Progenitor cell of endocrine pancreas (in vitro differentiated cells): ENCODE results near the gene TCL1B. TPM values are rescaled to one million over a fixed set of nuclear protein-coding genes. Genes with fewer than 3 reads are reported as not detected.
A peak's percentile ranks its signal among the peaks of the same experiment; 100 is the strongest.

Experiments
- DNase-seq: peaks from one replicate; pipeline ENCODE4 v3.0.0; 2021; ENCODE audit warnings: low spot score; ENCODE audit not compliant: unreplicated experiment
- H3K27ac Mint-ChIP-seq: 2 replicates; pipeline ENCODE4 v1.8.0; 2021; ENCODE audit warnings: mild to moderate bottlenecking, moderate library complexity, mixed read lengths
- H3K27me3 Mint-ChIP-seq: 2 replicates; pipeline ENCODE4 v1.8.0; 2021; ENCODE audit warnings: mixed read lengths
- H3K36me3 Mint-ChIP-seq: 2 replicates; pipeline ENCODE4 v1.8.0; 2022; ENCODE audit warnings: mixed read lengths; ENCODE audit not compliant: insufficient read depth
- H3K4me1 Mint-ChIP-seq: 2 replicates; pipeline ENCODE4 v1.8.0; 2021; ENCODE audit warnings: low read depth, mixed read lengths
- H3K4me3 Mint-ChIP-seq: 2 replicates; pipeline ENCODE4 v1.8.0; 2021; ENCODE audit warnings: low read depth, mild to moderate bottlenecking, moderate library complexity, mixed read lengths
- H3K9me3 Mint-ChIP-seq: 2 replicates; pipeline ENCODE4 v1.8.0; 2021; ENCODE audit warnings: low read depth, mixed read lengths
- total RNA-seq: library from RNA; stranded (reverse); gene quantifications from 2 replicates; pipeline ENCODE4 v1.2.1, GENCODE V29; 2021
- TF ChIP-seq, protein P1 (sequence below): fragments of 200-600 bp; sonication (generic); IDR thresholded peaks from one replicate; pipeline ENCODE4 v1.5.0; 2021; ENCODE audit warnings: antibody characterized with exemption, mild to moderate bottlenecking; ENCODE audit not compliant: unreplicated experiment

Gene TCL1B
- total RNA-seq, 1 donor from 2014 or later, result not detected

DNA sequence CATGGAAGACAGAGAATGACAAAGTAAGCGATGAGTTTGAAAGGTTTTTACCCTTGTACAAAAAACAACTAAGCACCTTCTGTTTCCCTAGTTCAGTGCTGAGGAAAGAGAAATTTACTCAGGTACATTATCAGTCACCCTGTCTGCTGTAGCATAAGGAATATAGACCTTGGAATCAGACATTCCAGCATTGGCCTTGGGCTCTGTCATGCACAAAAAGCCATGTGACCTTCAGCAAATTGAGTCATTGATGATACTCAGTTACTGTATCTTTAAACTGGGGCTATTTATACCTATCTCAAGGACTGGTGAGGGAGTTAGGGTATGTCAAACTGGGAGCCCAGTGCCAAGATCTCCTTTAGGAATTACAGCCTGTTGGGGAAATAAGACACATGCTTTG, 47.0 kb downstream of the TCL1B start:
- no peaks in the 10 kb centered on the region for H3K36me3 Mint-ChIP-seq

DNA sequence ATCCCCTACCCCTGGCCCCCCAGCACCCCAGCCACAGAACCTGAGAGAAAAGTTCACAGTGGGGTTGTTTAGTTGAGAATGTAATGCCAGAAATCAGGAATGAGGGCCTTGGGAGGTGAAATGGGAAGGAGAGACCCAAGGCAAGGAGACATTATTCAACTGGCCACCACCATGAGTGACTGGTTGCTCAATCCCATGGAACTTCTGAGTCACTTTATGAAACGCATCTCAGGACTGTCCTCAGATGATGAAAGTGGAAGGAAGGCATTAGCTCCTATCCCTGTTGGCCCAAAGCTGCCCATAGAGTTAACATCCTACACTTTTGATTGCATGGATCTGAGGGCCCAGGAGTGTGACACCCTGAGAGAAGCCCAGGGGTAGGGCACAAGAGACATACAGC, 53.1 kb downstream of the TCL1B start:
- TF ChIP-seq, protein P1, sequence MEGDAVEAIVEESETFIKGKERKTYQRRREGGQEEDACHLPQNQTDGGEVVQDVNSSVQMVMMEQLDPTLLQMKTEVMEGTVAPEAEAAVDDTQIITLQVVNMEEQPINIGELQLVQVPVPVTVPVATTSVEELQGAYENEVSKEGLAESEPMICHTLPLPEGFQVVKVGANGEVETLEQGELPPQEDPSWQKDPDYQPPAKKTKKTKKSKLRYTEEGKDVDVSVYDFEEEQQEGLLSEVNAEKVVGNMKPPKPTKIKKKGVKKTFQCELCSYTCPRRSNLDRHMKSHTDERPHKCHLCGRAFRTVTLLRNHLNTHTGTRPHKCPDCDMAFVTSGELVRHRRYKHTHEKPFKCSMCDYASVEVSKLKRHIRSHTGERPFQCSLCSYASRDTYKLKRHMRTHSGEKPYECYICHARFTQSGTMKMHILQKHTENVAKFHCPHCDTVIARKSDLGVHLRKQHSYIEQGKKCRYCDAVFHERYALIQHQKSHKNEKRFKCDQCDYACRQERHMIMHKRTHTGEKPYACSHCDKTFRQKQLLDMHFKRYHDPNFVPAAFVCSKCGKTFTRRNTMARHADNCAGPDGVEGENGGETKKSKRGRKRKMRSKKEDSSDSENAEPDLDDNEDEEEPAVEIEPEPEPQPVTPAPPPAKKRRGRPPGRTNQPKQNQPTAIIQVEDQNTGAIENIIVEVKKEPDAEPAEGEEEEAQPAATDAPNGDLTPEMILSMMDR, result no peak
- peaks cover 7% of the 10 kb centered on the region for H3K27me3 Mint-ChIP-seq
- H3K36me3 Mint-ChIP-seq, result no peaks in the 10 kb centered on the region
- H3K27ac Mint-ChIP-seq, result no peak overlapping the region
- H3K9me3 Mint-ChIP-seq, result no peaks in the 10 kb centered on the region
- H3K4me3 Mint-ChIP-seq, result no peak overlapping the region
- no peaks in the 10 kb centered on the region for H3K4me1 Mint-ChIP-seq
- DNase-seq, result no peak

More for the DNA sequence above, 47.0 kb downstream of the TCL1B start:
- TF ChIP-seq, protein P1, result no peak
- Mint-ChIP-seq H3K4me1 (no peaks in the 10 kb centered on the region), H3K27me3 (peaks cover 18% of the 10 kb centered on the region), H3K27ac (no peak overlapping the region), H3K9me3 (peaks cover 5% of the 10 kb centered on the region), H3K4me3 (no peak overlapping the region)
- DNase-seq, result no peak

DNA sequence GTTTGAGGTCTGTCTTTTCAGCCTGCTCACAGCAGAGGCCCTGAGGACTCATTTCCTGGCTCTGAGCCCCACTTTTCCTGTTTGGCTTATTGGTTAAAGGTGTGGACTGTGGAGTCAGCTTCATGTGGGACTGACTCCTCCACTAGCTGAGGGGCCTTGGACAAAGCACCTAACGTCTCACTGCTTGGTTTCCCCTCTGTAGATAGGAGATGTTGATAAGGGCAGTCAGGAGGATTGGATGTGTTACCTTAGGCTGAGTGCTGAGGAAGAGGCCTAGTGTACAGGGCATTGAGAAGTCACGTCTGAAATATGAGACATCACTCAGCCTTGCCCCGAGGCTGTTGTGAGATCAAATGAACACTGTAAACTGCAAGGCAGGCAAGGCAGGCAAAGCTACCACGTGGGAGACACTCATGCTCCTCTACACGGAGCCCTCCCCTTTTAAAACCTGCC, 54.8 kb downstream of the TCL1B start:
- TF ChIP-seq, protein P1, result no peak
- Mint-ChIP-seq H3K4me3 (no peak overlapping the region), H3K27ac (peak overlapping the region; percentile 21), H3K4me1 (no peaks in the 10 kb centered on the region), H3K36me3 (no peaks in the 10 kb centered on the region), H3K9me3 (no peaks in the 10 kb centered on the region), H3K27me3 (peaks cover 3% of the 10 kb centered on the region)
- no peak for DNase-seq

DNA sequence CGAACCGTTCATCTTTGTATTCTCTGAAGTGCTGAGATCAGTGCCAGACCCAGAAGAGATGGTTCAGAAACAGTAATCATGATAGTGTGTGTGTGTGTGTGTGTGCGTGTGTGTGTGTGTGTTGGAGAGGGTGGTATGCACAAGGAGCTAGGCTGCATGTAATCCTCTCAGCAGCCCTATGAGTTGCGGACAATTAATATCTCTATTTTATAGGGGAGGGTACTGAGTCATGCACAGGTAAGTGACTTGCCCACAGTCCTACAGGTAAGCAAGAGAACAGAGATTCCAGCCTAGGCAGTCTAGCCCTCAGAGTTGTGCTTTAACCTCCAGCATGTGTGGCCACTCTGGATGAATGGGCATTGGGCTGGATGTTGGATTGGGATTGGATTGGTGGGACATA, 55.6 kb downstream of the TCL1B start:
- DNase-seq, result no peak
- H3K36me3 Mint-ChIP-seq, result no peaks in the 10 kb centered on the region
- H3K9me3 Mint-ChIP-seq, result no peaks in the 10 kb centered on the region
- no peaks in the 10 kb centered on the region for H3K27me3 Mint-ChIP-seq
- no peak overlapping the region for H3K4me3 Mint-ChIP-seq
- H3K27ac Mint-ChIP-seq, result no peak overlapping the region
- H3K4me1 Mint-ChIP-seq, result no peaks in the 10 kb centered on the region
- TF ChIP-seq, protein P1, result no peak

Other genes with a start within 250 kb of the TCL1B start
- gene SYNE3, start 169.8 kb upstream of the TCL1B start, total RNA-seq, result 0.31 and 0.44 TPM in 2 replicates
- 53.3 and 54.8 TPM in 2 replicates for gene GLRX5, start 151.4 kb upstream of the TCL1B start, total RNA-seq
- gene TCL1A, start 27.7 kb downstream of the TCL1B start, total RNA-seq, result not detected in 2 replicates
- 4.0 and 4.6 TPM in 2 replicates for gene TUNAR, start 190.4 kb downstream of the TCL1B start, total RNA-seq